ENCODE data around the gene ATF1.
"Not testable (repeated sequence)": the region's sequence is repeated elsewhere in the genome, so short reads cannot be mapped to it uniquely, and the experiment has no call there.

- not testable (repeated sequence) for TF ChIP-seq EP300, POLR2A, CTCF (IDR thresholded peaks at IDR 0.05)
Measured at GRCh38 chr12:50823724-50824123, 59.8 kb downstream of the ATF1 start.
